Suprapubic skin (tissue), 4 donors: ENCODE data around the gene IL36RN. TPM values are rescaled to one million over a fixed set of nuclear protein-coding genes. Genes with fewer than 3 reads are reported as not detected.

ENCODE experiments used
- DNase-seq, 2 donors: peaks; one replicate each; pipeline ENCODE4 v3.0.0-alpha.2; 2019; ENCODE audit warnings: low spot score in 2 of 2
- H3K27ac ChIP-seq: fragments of 200-600 bp; sonication (generic); one replicate; pipeline ENCODE4 v1.5.1; 2019
- H3K27me3 ChIP-seq: fragments of 200-600 bp; sonication (generic); one replicate; pipeline ENCODE4 v1.5.1; 2019
- H3K36me3 ChIP-seq: fragments of 200-600 bp; sonication (generic); one replicate; pipeline ENCODE4 v1.5.1; 2019
- H3K4me1 ChIP-seq: fragments of 200-600 bp; sonication (generic); one replicate; pipeline ENCODE4 v1.5.1; 2019
- H3K4me3 ChIP-seq: fragments of 200-600 bp; sonication (generic); one replicate; pipeline ENCODE4 v1.5.1; 2019; ENCODE audit warnings: mild to moderate bottlenecking
- H3K9me3 ChIP-seq: fragments of 200-600 bp; sonication (generic); one replicate; pipeline ENCODE4 v1.5.1; 2019
- CTCF ChIP-seq, 2 donors: fragments of 200-600 bp in 1 of 2; fragments of 450-650 bp in 1 of 2; sonication (generic) in 1 of 2; IDR thresholded peaks; one replicate each; pipeline ENCODE4 v1.5.1; 2016 to 2019; ENCODE audit warnings: antibody characterized with exemption in 2 of 2, mild to moderate bottlenecking in 1 of 2, moderate library complexity in 1 of 2
- EP300 ChIP-seq: sonication (generic); formaldehyde crosslinking; IDR thresholded peaks from one replicate; pipeline ENCODE4 v1.6.1; 2017; ENCODE audit warnings: antibody characterized with exemption
- POLR2A ChIP-seq, 2 donors: fragments of 450-650 bp; IDR thresholded peaks; one replicate each; pipeline ENCODE4 v1.6.1; 2017; ENCODE audit warnings: antibody characterized with exemption in 2 of 2, mild to moderate bottlenecking in 2 of 2, moderate library complexity in 2 of 2
- POLR2AphosphoS5 ChIP-seq, 3 donors: sonication (generic); formaldehyde crosslinking; IDR thresholded peaks; one replicate each; pipeline ENCODE4 v1.6.1; 2017; ENCODE audit warnings: antibody characterized with exemption in 3 of 3
- WGBS: methylation state at CpG from one replicate; pipeline ENCODE4 v1.1.5; 2018; 5-methylcytosine and 5-hydroxymethylcytosine counted together
- total RNA-seq, 4 donors: library from RNA; depleted of rRNA; stranded (reverse); fragments of >200 nt; gene quantifications; one replicate each; pipeline ENCODE4 v1.1.0, GENCODE V29; 2016

IL36RN gene
- total RNA-seq, 4 donors from 2014 or later: 7.7 to 73.9 (median 37.1) TPM

GRCh38 chr2:113068249-113068648 lies 9.3 kb downstream of the IL36RN start:
- WGBS: 85% methylated on average over 2 of the region's 2 CpGs
- Histone ChIP-seq H3K27ac (no peak overlapping the region), H3K9me3 (no peaks in the 10 kb centered on the region), H3K4me3 (no peak overlapping the region), H3K4me1 (peaks cover 5% of the 10 kb centered on the region), H3K36me3 (no peaks in the 10 kb centered on the region), H3K27me3 (peaks cover 2% of the 10 kb centered on the region)
- TF ChIP-seq EP300: no peak
- TF ChIP-seq CTCF (IDR thresholded peaks at IDR 0.05): no peak
- TF ChIP-seq POLR2AphosphoS5 (IDR thresholded peaks at IDR 0.05): no peak
- TF ChIP-seq POLR2A (IDR thresholded peaks at IDR 0.05): no peak
- no peak for DNase-seq

- Histone ChIP-seq H3K4me1 (peaks cover 5% of the 10 kb centered on the region), H3K27ac (no peak overlapping the region), H3K27me3 (peaks cover 2% of the 10 kb centered on the region), H3K4me3 (no peak overlapping the region), H3K9me3 (no peaks in the 10 kb centered on the region), H3K36me3 (no peaks in the 10 kb centered on the region)
- TF ChIP-seq POLR2A (IDR thresholded peaks at IDR 0.05) (no peak), EP300 (no peak), CTCF (IDR thresholded peaks at IDR 0.05) (no peak), POLR2AphosphoS5 (IDR thresholded peaks at IDR 0.05) (no peak)
- DNase-seq: no peak
- WGBS: 23% methylated on average over 5 of the region's 5 CpGs
Measured at GRCh38 chr2:113068706-113069485, 9.9 kb downstream of the IL36RN start.

DNA sequence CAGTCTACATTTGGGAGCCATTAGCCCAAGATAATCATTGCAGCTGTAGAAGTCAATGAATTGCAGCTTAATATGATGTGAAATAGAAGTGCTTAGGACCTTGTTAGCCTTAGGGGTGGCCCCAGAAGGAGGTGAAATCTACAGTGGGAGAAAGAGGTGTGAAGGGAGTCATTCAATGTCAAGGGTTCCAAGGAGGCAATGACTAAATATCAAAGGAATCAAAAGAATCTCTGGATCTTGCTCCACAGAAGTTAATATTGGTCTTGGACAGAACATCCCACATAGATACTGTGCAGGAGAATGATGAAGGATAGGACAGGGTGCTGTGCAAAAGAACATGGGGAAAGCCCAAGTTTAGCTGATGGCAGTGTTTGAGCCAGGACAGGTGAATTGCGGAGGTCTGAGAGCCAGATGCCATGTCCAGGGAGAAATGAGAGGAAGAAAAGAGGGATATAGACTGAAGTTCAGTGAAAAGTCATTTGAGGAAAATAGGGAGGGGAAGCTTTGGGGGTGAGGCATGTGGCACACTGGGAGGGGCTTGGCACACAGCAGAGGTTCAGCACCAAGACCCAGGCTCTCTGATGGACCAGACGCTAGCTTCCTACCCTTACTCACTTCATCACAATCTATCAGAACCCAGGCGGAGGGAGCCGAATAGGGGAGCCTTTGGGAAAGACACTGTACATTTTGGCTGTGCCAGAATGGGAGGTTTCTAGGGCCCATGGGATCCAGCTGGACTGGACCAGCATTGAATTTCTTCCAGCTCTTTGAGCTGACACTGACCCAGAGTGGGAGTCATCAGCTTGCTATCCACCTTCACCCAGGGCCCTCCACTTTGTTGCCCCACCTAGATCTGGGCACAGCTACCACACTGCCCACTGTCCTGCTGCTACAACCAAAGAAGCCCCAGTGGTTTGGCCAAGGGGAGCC lies 10.9 kb downstream of the IL36RN start:
- Histone ChIP-seq H3K27ac (no peak overlapping the region), H3K27me3 (peaks cover 2% of the 10 kb centered on the region), H3K4me3 (no peak overlapping the region), H3K9me3 (no peaks in the 10 kb centered on the region), H3K36me3 (no peaks in the 10 kb centered on the region), H3K4me1 (peaks cover 5% of the 10 kb centered on the region)
- 80% methylated on average over 4 of the region's 4 CpGs for WGBS
- TF ChIP-seq CTCF (IDR thresholded peaks at IDR 0.05) (no peak), POLR2A (IDR thresholded peaks at IDR 0.05) (no peak), POLR2AphosphoS5 (IDR thresholded peaks at IDR 0.05) (no peak), EP300 (no peak)
- DNase-seq: no peak

DNA sequence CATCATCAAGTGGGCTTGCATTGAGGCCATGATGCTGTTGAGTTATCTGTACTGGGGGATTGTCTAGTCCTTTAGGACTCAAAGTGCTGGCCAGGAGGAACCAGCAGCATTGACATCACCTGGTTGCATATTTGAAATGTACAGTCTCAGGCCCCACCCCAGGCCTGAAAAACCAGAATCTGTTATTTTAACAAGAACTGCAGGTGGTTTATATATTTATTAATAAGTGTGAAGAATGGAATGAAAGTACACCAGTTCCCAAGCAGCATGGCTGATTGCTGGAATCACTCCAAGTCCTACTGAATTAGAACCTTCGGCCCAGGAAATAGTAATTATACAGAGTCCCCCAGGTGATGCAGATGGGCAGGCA lies 11.6 kb downstream of the IL36RN start:
- H3K27ac ChIP-seq: no peak overlapping the region

GRCh38 chr2:113072584-113072983 lies 13.6 kb downstream of the IL36RN start:
- H3K27me3 ChIP-seq: no peaks in the 10 kb centered on the region
- H3K4me1 ChIP-seq: peaks cover 5% of the 10 kb centered on the region
- no peaks in the 10 kb centered on the region for H3K9me3 ChIP-seq
- H3K36me3 ChIP-seq: no peaks in the 10 kb centered on the region
- DNase-seq: no peak
- no peak overlapping the region for H3K4me3 ChIP-seq
- TF ChIP-seq CTCF (IDR thresholded peaks at IDR 0.05): no peak
- TF ChIP-seq POLR2A (IDR thresholded peaks at IDR 0.05): no peak
- TF ChIP-seq POLR2AphosphoS5 (IDR thresholded peaks at IDR 0.05): no peak
- no peak for TF ChIP-seq EP300
- WGBS: 17% methylated on average over 3 of the region's 4 CpGs
- H3K27ac ChIP-seq: no peak overlapping the region

More for the DNA sequence above, 11.6 kb downstream of the IL36RN start:
- 74% methylated on average over 1 of the region's 1 CpG for WGBS
- Histone ChIP-seq H3K36me3 (no peaks in the 10 kb centered on the region), H3K4me3 (no peak overlapping the region), H3K4me1 (peaks cover 5% of the 10 kb centered on the region), H3K9me3 (no peaks in the 10 kb centered on the region), H3K27me3 (no peaks in the 10 kb centered on the region)
- DNase-seq: no peak
- TF ChIP-seq POLR2AphosphoS5 (IDR thresholded peaks at IDR 0.05): no peak
- TF ChIP-seq POLR2A (IDR thresholded peaks at IDR 0.05): no peak
